ENCODE results near the gene MINK1. TPM values are rescaled to one million over a fixed set of nuclear protein-coding genes. Genes with fewer than 3 reads are reported as not detected.

The MINK1 gene
- total RNA-seq, 1 donor from 2014 or later, result 63.2 TPM

DNA sequence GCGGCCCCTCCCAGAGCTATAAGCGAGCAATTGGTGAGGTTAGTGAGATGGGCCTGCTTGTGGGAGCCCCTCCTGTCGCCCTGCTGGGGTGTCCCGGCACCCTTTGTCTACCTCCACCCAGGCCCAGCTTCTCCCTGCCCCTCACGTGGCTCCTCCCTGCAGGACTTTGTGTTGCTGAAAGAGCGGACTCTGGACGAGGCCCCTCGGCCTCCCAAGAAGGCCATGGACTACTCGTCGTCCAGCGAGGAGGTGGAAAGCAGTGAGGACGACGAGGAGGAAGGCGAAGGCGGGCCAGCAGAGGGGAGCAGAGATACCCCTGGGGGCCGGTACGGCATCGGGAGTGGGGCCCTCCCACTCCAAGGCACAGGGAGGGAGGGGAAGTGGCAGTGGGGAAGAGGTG is 60.1 kb downstream of the MINK1 start:
- Histone ChIP-seq H4K20me1 (ENCODE audit: insufficient read depth, low read length) (peaks cover 6% of the 10 kb centered on the region), H3K36me3 (ENCODE audit: insufficient read depth, low read length) (peaks cover 14% of the 10 kb centered on the region), H3K27ac (ENCODE audit: low read depth, low read length) (no peak overlapping the region), H3K27me3 (ENCODE audit: insufficient read depth, low read length) (no peaks in the 10 kb centered on the region), H3K4me1 (ENCODE audit: insufficient read depth, low read length) (no peaks in the 10 kb centered on the region), H2AFZ (ENCODE audit: low read depth, low read length) (no peak overlapping the region), H3K79me2 (ENCODE audit: insufficient read depth, low read length) (no peaks in the 10 kb centered on the region), H3K4me2 (ENCODE audit: low read length) (no peak overlapping the region), H3K4me3 (ENCODE audit: insufficient read depth, low read depth, low read length) (no peak overlapping the region), H3K9me3 (ENCODE audit: insufficient read depth, low read depth, low read length) (no peaks in the 10 kb centered on the region), H3K9ac (ENCODE audit: low read length) (no peak overlapping the region)
- no peaks in the 10 kb centered on the region for H3K9me3 Mint-ChIP-seq (ENCODE audit: unreplicated experiment)
- H3K36me3 Mint-ChIP-seq (ENCODE audit: low read depth, unreplicated experiment), result peaks cover 9% of the 10 kb centered on the region
- no peak overlapping the region for H3K27ac Mint-ChIP-seq (ENCODE audit: unreplicated experiment)
- DNase-seq (ENCODE audit: low read depth), result no peak
- H3K27me3 Mint-ChIP-seq (ENCODE audit: low read depth, unreplicated experiment), result no peaks in the 10 kb centered on the region
- no peak for TF ChIP-seq CTCF (IDR thresholded peaks at IDR 0.05; ENCODE audit: insufficient read depth, low read depth, low read length)
- TF ChIP-seq EZH2 (IDR thresholded peaks at IDR 0.05; ENCODE audit: insufficient read depth, low read length), result no peak
- no peak for FAIRE-seq
- H3K4me1 Mint-ChIP-seq (ENCODE audit: low read depth, unreplicated experiment), result no peaks in the 10 kb centered on the region
- no peak overlapping the region for H3K4me3 Mint-ChIP-seq (ENCODE audit: unreplicated experiment)

- H3K4me3 Mint-ChIP-seq (ENCODE audit: unreplicated experiment), result no peak overlapping the region
- no peaks in the 10 kb centered on the region for H3K27me3 Mint-ChIP-seq (ENCODE audit: low read depth, unreplicated experiment)
- no peaks in the 10 kb centered on the region for H3K9me3 ChIP-seq (ENCODE audit: insufficient read depth, low read depth, low read length)
- H4K20me1 ChIP-seq (ENCODE audit: insufficient read depth, low read length), result peaks cover 6% of the 10 kb centered on the region
- H3K4me1 ChIP-seq (ENCODE audit: insufficient read depth, low read length), result no peaks in the 10 kb centered on the region
- H3K4me1 Mint-ChIP-seq (ENCODE audit: low read depth, unreplicated experiment), result no peaks in the 10 kb centered on the region
- FAIRE-seq (no peak), DNase-seq (ENCODE audit: low read depth) (no peak)
- H3K9ac ChIP-seq (ENCODE audit: low read length), result no peak overlapping the region
- H3K27me3 ChIP-seq (ENCODE audit: insufficient read depth, low read length), result no peaks in the 10 kb centered on the region
- H3K4me3 ChIP-seq (ENCODE audit: insufficient read depth, low read depth, low read length), result no peak overlapping the region
- no peak overlapping the region for H3K27ac ChIP-seq (ENCODE audit: low read depth, low read length)
- TF ChIP-seq CTCF (IDR thresholded peaks at IDR 0.05; ENCODE audit: insufficient read depth, low read depth, low read length), result no peak
- TF ChIP-seq EZH2 (IDR thresholded peaks at IDR 0.05; ENCODE audit: insufficient read depth, low read length), result no peak
- no peaks in the 10 kb centered on the region for H3K9me3 Mint-ChIP-seq (ENCODE audit: unreplicated experiment)
- no peak overlapping the region for H3K27ac Mint-ChIP-seq (ENCODE audit: unreplicated experiment)
- peaks cover 13% of the 10 kb centered on the region for H3K36me3 Mint-ChIP-seq (ENCODE audit: low read depth, unreplicated experiment)
- H3K79me2 ChIP-seq (ENCODE audit: insufficient read depth, low read length), result no peaks in the 10 kb centered on the region
- no peak overlapping the region for H2AFZ ChIP-seq (ENCODE audit: low read depth, low read length)
- H3K36me3 ChIP-seq (ENCODE audit: insufficient read depth, low read length), result peaks cover 14% of the 10 kb centered on the region
- H3K4me2 ChIP-seq (ENCODE audit: low read length), result no peak overlapping the region
Measured at GRCh38 chr17:4893721-4894560, 60.8 kb downstream of the MINK1 start.

DNA sequence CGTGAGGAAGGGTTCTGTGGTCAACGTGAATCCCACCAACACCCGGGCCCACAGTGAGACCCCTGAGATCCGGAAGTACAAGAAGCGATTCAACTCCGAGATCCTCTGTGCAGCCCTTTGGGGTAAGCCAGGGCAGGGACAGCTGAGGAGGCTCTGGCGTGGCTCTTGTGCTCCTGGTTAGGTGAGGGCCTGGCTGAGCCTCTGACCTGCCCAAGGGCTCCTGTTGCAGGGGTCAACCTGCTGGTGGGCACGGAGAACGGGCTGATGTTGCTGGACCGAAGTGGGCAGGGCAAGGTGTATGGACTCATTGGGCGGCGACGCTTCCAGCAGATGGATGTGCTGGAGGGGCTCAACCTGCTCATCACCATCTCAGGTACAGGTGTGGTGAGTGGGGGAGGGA is 62.0 kb downstream of the MINK1 start:
- Histone ChIP-seq H3K4me3 (ENCODE audit: insufficient read depth, low read depth, low read length) (no peak overlapping the region), H3K27me3 (ENCODE audit: insufficient read depth, low read length) (peaks cover 2% of the 10 kb centered on the region), H3K9me3 (ENCODE audit: insufficient read depth, low read depth, low read length) (no peaks in the 10 kb centered on the region), H3K36me3 (ENCODE audit: insufficient read depth, low read length) (peaks cover 14% of the 10 kb centered on the region), H3K9ac (ENCODE audit: low read length) (no peak overlapping the region), H2AFZ (ENCODE audit: low read depth, low read length) (no peak overlapping the region), H3K4me1 (ENCODE audit: insufficient read depth, low read length) (peaks cover 2% of the 10 kb centered on the region), H3K79me2 (ENCODE audit: insufficient read depth, low read length) (no peaks in the 10 kb centered on the region), H4K20me1 (ENCODE audit: insufficient read depth, low read length) (peaks cover 3% of the 10 kb centered on the region), H3K27ac (ENCODE audit: low read depth, low read length) (no peak overlapping the region), H3K4me2 (ENCODE audit: low read length) (no peak overlapping the region)
- Mint-ChIP-seq H3K4me3 (ENCODE audit: unreplicated experiment) (no peak overlapping the region), H3K27ac (ENCODE audit: unreplicated experiment) (no peak overlapping the region), H3K9me3 (ENCODE audit: unreplicated experiment) (no peaks in the 10 kb centered on the region), H3K36me3 (ENCODE audit: low read depth, unreplicated experiment) (peaks cover 16% of the 10 kb centered on the region), H3K4me1 (ENCODE audit: low read depth, unreplicated experiment) (no peaks in the 10 kb centered on the region), H3K27me3 (ENCODE audit: low read depth, unreplicated experiment) (no peaks in the 10 kb centered on the region)
- DNase-seq (ENCODE audit: low read depth) (no peak), FAIRE-seq (no peak)
- TF ChIP-seq CTCF (IDR thresholded peaks at IDR 0.05; ENCODE audit: insufficient read depth, low read depth, low read length) (no peak), EZH2 (IDR thresholded peaks at IDR 0.05; ENCODE audit: insufficient read depth, low read length) (no peak)
